Measurements from ENCODE around the gene RRP9. TPM values are rescaled to one million over a fixed set of nuclear protein-coding genes. Genes with fewer than 3 reads are reported as not detected.

Gene RRP9
- total RNA-seq, 1 donor = 20.6 TPM

GRCh38 chr3:51937014-51937413, 4.7 kb downstream of the RRP9 start:
- Histone ChIP-seq H3K4me1 (ENCODE audit: insufficient read depth, low read length) (peaks cover 12% of the 10 kb centered on the region), H3K4me3 (ENCODE audit: insufficient read depth, low read length) (no peak overlapping the region), H4K20me1 (ENCODE audit: insufficient read depth, low read length) (peaks cover 7% of the 10 kb centered on the region), H2AFZ (ENCODE audit: low read length) (no peak overlapping the region), H3K79me2 (ENCODE audit: insufficient read depth, low read length) (peaks cover 37% of the 10 kb centered on the region), H3K27ac (ENCODE audit: low read depth, low read length) (no peak overlapping the region), H3K27me3 (ENCODE audit: insufficient read depth, low read length) (no peaks in the 10 kb centered on the region), H3K36me3 (ENCODE audit: insufficient read depth, low read length) (peaks cover 51% of the 10 kb centered on the region), H3K4me2 (ENCODE audit: insufficient read depth, low read length) (no peak overlapping the region), H3K9me3 (ENCODE audit: low read depth, low read length) (no peaks in the 10 kb centered on the region)
- no peak for TF ChIP-seq CTCF (IDR thresholded peaks at IDR 0.05; ENCODE audit: extremely low read depth, low read depth, low read length)
- peak; percentile 94 for DNase-seq (ENCODE audit: insufficient read length, low spot score, missing footprints)

- peaks cover 8% of the 10 kb centered on the region for H3K4me1 ChIP-seq (ENCODE audit: insufficient read depth, low read length)
- no peak overlapping the region for H3K4me2 ChIP-seq (ENCODE audit: insufficient read depth, low read length)
- no peaks in the 10 kb centered on the region for H3K27me3 ChIP-seq (ENCODE audit: insufficient read depth, low read length)
- H3K9me3 ChIP-seq (ENCODE audit: low read depth, low read length) = no peaks in the 10 kb centered on the region
- H3K4me3 ChIP-seq (ENCODE audit: insufficient read depth, low read length) = no peak overlapping the region
- DNase-seq (ENCODE audit: insufficient read length, low spot score, missing footprints) = peak; percentile 72
- peaks cover 7% of the 10 kb centered on the region for H4K20me1 ChIP-seq (ENCODE audit: insufficient read depth, low read length)
- no peak overlapping the region for H2AFZ ChIP-seq (ENCODE audit: low read length)
- H3K27ac ChIP-seq (ENCODE audit: low read depth, low read length) = no peak overlapping the region
- no peak for TF ChIP-seq CTCF (IDR thresholded peaks at IDR 0.05; ENCODE audit: extremely low read depth, low read depth, low read length)
- peaks cover 32% of the 10 kb centered on the region for H3K79me2 ChIP-seq (ENCODE audit: insufficient read depth, low read length)
- peaks cover 51% of the 10 kb centered on the region for H3K36me3 ChIP-seq (ENCODE audit: insufficient read depth, low read length)
Observed at GRCh38 chr3:51935886-51936755, 5.6 kb downstream of the RRP9 start.

- Histone ChIP-seq H3K4me2 (ENCODE audit: insufficient read depth, low read length) (no peak overlapping the region), H3K27ac (ENCODE audit: low read depth, low read length) (no peak overlapping the region), H3K9me3 (ENCODE audit: low read depth, low read length) (no peaks in the 10 kb centered on the region), H3K4me3 (ENCODE audit: insufficient read depth, low read length) (no peak overlapping the region), H3K79me2 (ENCODE audit: insufficient read depth, low read length) (peaks cover 23% of the 10 kb centered on the region), H3K36me3 (ENCODE audit: insufficient read depth, low read length) (peaks cover 51% of the 10 kb centered on the region), H3K4me1 (ENCODE audit: insufficient read depth, low read length) (no peaks in the 10 kb centered on the region), H2AFZ (ENCODE audit: low read length) (no peak overlapping the region), H4K20me1 (ENCODE audit: insufficient read depth, low read length) (peaks cover 7% of the 10 kb centered on the region), H3K27me3 (ENCODE audit: insufficient read depth, low read length) (no peaks in the 10 kb centered on the region)
- peak; percentile 54 for DNase-seq (ENCODE audit: insufficient read length, low spot score, missing footprints)
- no peak for TF ChIP-seq CTCF (IDR thresholded peaks at IDR 0.05; ENCODE audit: extremely low read depth, low read depth, low read length)
Observed at GRCh38 chr3:51934991-51935885, 6.5 kb downstream of the RRP9 start.

Data from osteoblast (primary cell).